GM12878 (cell line): ENCODE measurements around the gene ACTR5. TPM values are rescaled to one million over a fixed set of nuclear protein-coding genes. Genes with fewer than 3 reads are reported as not detected.
"Not testable (repeated sequence)": the region's sequence is repeated elsewhere in the genome, so short reads cannot be mapped to it uniquely, and the experiment has no call there.

Experiments
- ATAC-seq: fragments of 200-7000 bp; cut with Tn5 transposase; 3 replicates; pipeline ENCODE4 v1.9.1; 2020; ENCODE audit warnings: mild to moderate bottlenecking, moderate library complexity
- BruUV-seq: library from RNA; stranded (reverse); fragments of 400-500 nt; replicated peaks from 2 replicates; lab custom pipeline; 2021; lab: Mats Ljungman, UMichigan
- CTCF ChIA-PET: fragments of 300-600 bp; sonication (Branson Sonifier 250); formaldehyde crosslinking; extraction: SDS; loops from one replicate; lab custom pipeline; 2021; ENCODE audit warnings: inconsistent platforms; lab: Yijun Ruan, JAX
- POLR2A ChIA-PET: fragments of 350-600 bp; formaldehyde crosslinking; extraction: SDS; loops from one replicate; lab custom pipeline; 2021; ENCODE audit warnings: inconsistent platforms; lab: Charles Lee
- RAD21 ChIA-PET: fragments of 300-600 bp; sonication (Branson Sonifier 250); formaldehyde crosslinking; loops from one replicate; lab custom pipeline; 2023; ENCODE audit warnings: antibody characterized with exemption; ENCODE audit not compliant: unreplicated experiment; lab: Charles Lee
- SMC1A ChIA-PET: fragments of 300-600 bp; sonication (Branson Sonifier 250); formaldehyde crosslinking; loops from one replicate; lab custom pipeline; 2023; ENCODE audit not compliant: unreplicated experiment, uncharacterized antibody; lab: Charles Lee
- DNase-seq: peaks from one replicate; pipeline ENCODE4 v3.0.0-alpha.2; 2011; ENCODE audit warnings: low read depth, low spot score
- FAIRE-seq: peaks from 3 replicates; lab custom pipeline; 2011; peaks lifted over from hg19 to GRCh38; lab: Jason Lieb, UNC
- H2AFZ ChIP-seq: 2 replicates; pipeline ENCODE4 v1.6.0; 2011; ENCODE audit warnings: low read depth, low read length, control low read depth; ENCODE audit not compliant: control insufficient read depth
- H3K27ac ChIP-seq: 2 replicates; pipeline ENCODE4 v1.5.1; 2011; ENCODE audit warnings: control low read depth; ENCODE audit not compliant: control insufficient read depth, insufficient read depth
- H3K27me3 ChIP-seq, 2 experiments: replicated peaks in 1 of 2; 2 replicates each; pipeline versions ENCODE4 v1.6.0 to v1.6.1; 2011; ENCODE audit warnings: low read length in 1 of 2; ENCODE audit not compliant: control insufficient read depth in 2 of 2, insufficient read depth in 2 of 2
- H3K36me3 ChIP-seq, 2 experiments: 2 replicates each; pipeline ENCODE4 v1.5.1; 2011; ENCODE audit warnings: low read length in 1 of 2; ENCODE audit not compliant: control insufficient read depth in 2 of 2, insufficient read depth in 2 of 2
- H3K4me1 ChIP-seq: 2 replicates; pipeline ENCODE4 v1.6.1; 2011; ENCODE audit warnings: mild to moderate bottlenecking, low read length, moderate library complexity, mixed read lengths; ENCODE audit not compliant: control insufficient read depth, insufficient read depth
- H3K4me2 ChIP-seq: 2 replicates; pipeline ENCODE4 v1.6.0; 2011; ENCODE audit warnings: control low read depth; ENCODE audit not compliant: control insufficient read depth, insufficient read depth
- H3K4me3 ChIP-seq: fragments of 200-600 bp; sonication (generic); 2 replicates; pipeline ENCODE4 v1.5.1; 2016
- H3K79me2 ChIP-seq: 2 replicates; pipeline ENCODE4 v1.6.0; 2011; ENCODE audit warnings: low read length; ENCODE audit not compliant: control insufficient read depth, insufficient read depth
- H3K9ac ChIP-seq: 2 replicates; pipeline ENCODE4 v1.8.0; 2011; ENCODE audit warnings: low read length, control low read depth, mixed read lengths; ENCODE audit not compliant: control insufficient read depth, insufficient read depth
- H3K9me3 ChIP-seq: replicated peaks from 3 replicates; pipeline ENCODE4 v1.5.1; 2011; ENCODE audit warnings: mild to moderate bottlenecking, low read length; ENCODE audit not compliant: control insufficient read depth, insufficient read depth
- H4K20me1 ChIP-seq: 2 replicates; pipeline ENCODE4 v1.6.0; 2011; ENCODE audit not compliant: control insufficient read depth, insufficient read depth
- JUND ChIP-seq: IDR thresholded peaks from 2 replicates; pipeline ENCODE4 v1.6.1; 2012; ENCODE audit warnings: low read depth, mild to moderate bottlenecking, low read length, improper control_type of control experiment, moderate library complexity
- NR2C1 ChIP-seq: fragments of 450-650 bp; IDR thresholded peaks from 2 replicates; pipeline ENCODE4 v1.6.1; 2017; ENCODE audit warnings: antibody characterized with exemption, mild to moderate bottlenecking, moderate library complexity
- NR2F1 ChIP-seq: fragments of 450-650 bp; conservative IDR thresholded peaks from 2 replicates; pipeline ENCODE4 v1.6.1; 2017; ENCODE audit warnings: mild to moderate bottlenecking
- POLR2A ChIP-seq: IDR thresholded peaks from 2 replicates; pipeline ENCODE4 v1.6.1; 2011; ENCODE audit warnings: low read depth, mild to moderate bottlenecking, low read length
- POLR2AphosphoS5 ChIP-seq: IDR thresholded peaks from 2 replicates; pipeline ENCODE4 v1.6.1; 2011; ENCODE audit warnings: mild to moderate bottlenecking, low read length, inconsistent platforms
- RCOR1 ChIP-seq: conservative IDR thresholded peaks from 2 replicates; pipeline ENCODE4 v1.6.1; 2012; ENCODE audit warnings: low read depth, low read length, improper control_type of control experiment
- SMARCA5 ChIP-seq: fragments of 450-650 bp; IDR thresholded peaks from 2 replicates; pipeline ENCODE4 v1.6.1; 2017; ENCODE audit warnings: mild to moderate bottlenecking
- SUZ12 ChIP-seq: fragments of 200-600 bp; sonication (generic); IDR thresholded peaks from one replicate; pipeline ENCODE4 v1.6.1; 2018; ENCODE audit warnings: antibody characterized with exemption, mild to moderate bottlenecking; ENCODE audit not compliant: unreplicated experiment
- WGBS: methylation state at CpG from one replicate; pipeline ENCODE4 v1.1.6; 2016; ENCODE audit warnings: low lambda C conversion rate; ENCODE audit not compliant: insufficient replicate concordance, insufficient coverage; ENCODE audit errors: missing lambda C conversion rate; 5-methylcytosine and 5-hydroxymethylcytosine counted together
- in situ Hi-C: fragments of 300-500 bp; cut with MboI; formaldehyde crosslinking; loops from 9 replicates; pipeline ENCODE4 v1.14.3; 2018; ENCODE audit warnings: mixed read lengths
- intact Hi-C: fragments of 100-400 bp; cut with micrococcal nuclease; formaldehyde crosslinking; loops from one replicate; pipeline ENCODE4 v1.14.2; 2022; ENCODE audit not compliant: unreplicated experiment
- polyA plus RNA-seq, 11 experiments: library from polyadenylated mRNA; depleted of rRNA in 4 of 11; unstranded in 6 of 11; stranded (reverse) in 5 of 11; fragments of >200 nt; fragmentation: Nextera tagmentation in 4 of 11; fragmentation: Illumina TruSeq in 1 of 11; extraction: Ambion mirVana in 4 of 11; extraction: Trizol in 1 of 11; gene quantifications; 1 replicate in 1 of 11; 2 replicates in 10 of 11; pipeline versions ENCODE4 v1.2.1 to v1.2.3, GENCODE V29; 2011 to 2016; ENCODE audit warnings: inconsistent platforms in 2 of 11, missing spikeins in 2 of 11, low read depth in 1 of 11
- total RNA-seq, 4 experiments: library from RNA; depleted of rRNA in 3 of 4; stranded (reverse); fragments of >200 nt in 3 of 4; fragmentation: Illumina TruSeq in 1 of 4; extraction: Trizol in 1 of 4; gene quantifications; 2 replicates each; pipeline versions ENCODE4 v1.2.1 to v1.2.3, GENCODE V29; 2013 to 2021

The ACTR5 gene
- total and polyA plus RNA-seq, 10 of the 15 experiments (the other 5 are each of a cell fraction or from before 2014, with no cell fraction given), result 0.52 to 14.7 (median 8.8) TPM

DNA sequence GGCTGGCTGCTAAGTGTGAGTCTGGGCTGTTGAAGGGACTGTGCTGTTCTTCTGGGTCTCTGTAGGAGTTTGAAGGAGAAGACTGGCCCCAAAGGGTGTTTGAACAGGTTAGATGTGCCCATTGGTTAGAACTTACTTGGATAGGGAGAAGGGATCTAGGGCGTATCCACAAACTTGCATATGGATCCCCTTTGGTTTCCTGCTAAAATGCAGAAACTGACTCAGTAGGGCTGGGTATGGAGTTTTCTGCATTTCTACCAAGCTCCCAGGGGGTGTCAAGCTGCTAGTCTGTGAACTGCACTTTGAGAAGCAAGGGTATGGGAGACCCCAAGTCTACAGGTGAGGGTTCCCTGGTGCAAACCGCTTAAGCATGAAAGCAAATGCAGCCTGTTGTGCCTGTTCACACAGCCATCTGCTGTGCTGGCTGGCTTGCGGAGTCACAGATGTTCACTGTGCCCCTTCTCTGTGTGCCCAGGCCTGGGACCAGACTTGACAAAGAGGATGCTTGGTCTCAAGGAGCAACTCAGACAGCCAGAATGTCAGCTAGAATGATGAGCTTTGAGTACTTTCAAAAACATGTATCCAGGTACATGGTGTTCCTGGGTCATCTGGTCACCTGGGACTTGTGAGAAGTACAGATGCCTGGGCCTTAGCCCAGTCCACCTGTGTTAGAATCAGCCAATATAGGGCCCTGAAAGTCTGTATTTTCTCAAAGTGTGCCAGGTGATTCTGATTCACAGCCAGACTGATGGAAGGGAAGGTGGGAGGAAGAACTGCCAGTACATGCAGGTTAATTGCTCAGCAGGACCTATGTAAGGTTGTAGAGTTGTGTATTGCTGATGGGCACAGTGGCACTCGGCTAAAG lies 64.7 kb downstream of the ACTR5 start:
- 89% methylated on average over 4 of the region's 4 CpGs for WGBS
- CTCF ChIA-PET, result interaction anchor here (1.3 to 3.7 kb wide), 3 partner anchors 22 to 80 kb away, joined by 4 to 17 read pairs (median 14); no protein-coding TSS in a partner anchor
- in situ Hi-C loops, result no loop called here

DNA sequence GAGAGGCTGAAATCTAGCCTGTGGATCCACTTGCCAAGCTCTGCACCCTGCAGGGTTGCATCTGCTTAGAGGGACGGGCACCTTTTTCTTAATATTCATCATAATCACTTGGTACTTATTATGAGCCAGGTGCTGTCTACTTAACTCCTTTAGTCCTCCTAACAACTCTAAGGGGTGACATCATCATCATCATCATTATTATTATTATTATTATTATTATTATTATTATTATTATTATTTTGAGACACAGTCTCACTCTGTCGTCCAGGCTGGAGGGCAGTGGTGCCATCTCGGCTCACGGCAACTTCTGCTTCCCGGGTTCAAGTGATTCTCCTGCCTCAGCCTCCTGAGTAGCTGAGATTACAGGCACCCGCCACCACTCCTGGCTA lies 65.3 kb downstream of the ACTR5 start:
- BruUV-seq, H3K27ac ChIP-seq, in situ Hi-C loops, H2AFZ ChIP-seq, H3K9me3 ChIP-seq, H4K20me1 ChIP-seq, H3K36me3 ChIP-seq, H3K27me3 ChIP-seq, POLR2A ChIA-PET, FAIRE-seq, H3K4me2 ChIP-seq, H3K4me3 ChIP-seq, DNase-seq, ATAC-seq, H3K9ac ChIP-seq, intact Hi-C loops: not testable (repeated sequence)
- WGBS, result 87% methylated on average over 6 of the region's 6 CpGs
- RAD21 ChIA-PET, result interaction anchor here (2.1 kb wide), 1 partner anchor 45 kb away, joined by 7 read pairs; no protein-coding TSS in a partner anchor
- CTCF ChIA-PET, result interaction anchor here (3.1 to 3.7 kb wide), 2 partner anchors 21 to 79 kb away, joined by 14 to 17 read pairs; no protein-coding TSS in a partner anchor
- Histone ChIP-seq H3K4me1 (peaks cover 56% of the 10 kb centered on the region), H3K79me2 (peaks cover 93% of the 10 kb centered on the region)
- SMC1A ChIA-PET, result interaction anchor here (1.2 to 11.1 kb wide), 4 partner anchors 26 to 79 kb away, joined by 4 to 187 read pairs (median 70); no protein-coding TSS in a partner anchor

More for the DNA sequence above, 64.7 kb downstream of the ACTR5 start:
- Histone ChIP-seq H3K4me3 (peak overlapping the region; percentile 8; the same call in 1 of the 2 replicates), H3K36me3 (peaks cover 2 to 4% of the 10 kb centered on the region in 2 experiments), H3K27me3 (no peaks in the 10 kb centered on the region), H3K4me1 (peaks cover 61% of the 10 kb centered on the region), H4K20me1 (peaks cover 3% of the 10 kb centered on the region; the same call in 1 of the 2 replicates), H3K9me3 (no peaks in the 10 kb centered on the region), H3K4me2 (peak overlapping the region; percentile 28; the same call in 1 of the 2 replicates), H2AFZ (no peak overlapping the region), H3K79me2 (peaks cover 93% of the 10 kb centered on the region), H3K9ac (no peak overlapping the region), H3K27ac (no peak overlapping the region)
- BruUV-seq, result no TSS peak
- intact Hi-C loops, result no loop called here
- ChIA-PET SMC1A (interaction anchor here (1.2 to 11.1 kb wide), 6 partner anchors 14 to 80 kb away, joined by 4 to 187 read pairs (median 14); no protein-coding TSS in a partner anchor), RAD21 (interaction anchor here (1.1 to 2.8 kb wide), 6 partner anchors 10 to 80 kb away, joined by 4 to 14 read pairs (median 6); no protein-coding TSS in a partner anchor), POLR2A (interaction anchor here (0.8 to 1.1 kb wide), 4 partner anchors 27 to 148 kb away, joined by 3 to 5 read pairs (median 4); no protein-coding TSS in a partner anchor)
- no peak for FAIRE-seq
- no peak for ATAC-seq
- TF ChIP-seq POLR2AphosphoS5 (peak; percentile 63), SUZ12 (no peak), JUND (no peak), POLR2A (peak; percentile 31; the same call in 1 of the 2 replicates), RCOR1 (no peak), NR2C1 (no peak), NR2F1 (no peak), SMARCA5 (no peak)
- DNase-seq, result no peak
